HepG2 (cell line): ENCODE results near the gene ERMARD. TPM values are rescaled to one million over a fixed set of nuclear protein-coding genes. Genes with fewer than 3 reads are reported as not detected.
A peak's percentile ranks its signal among the peaks of the same experiment; 100 is the strongest.

Experiments used
- CREB1 ChIP-seq, 2 experiments: fragments of 450-650 bp in 1 of 2; IDR thresholded peaks; 2 replicates each; pipeline ENCODE4 v1.6.1; 2016 to 2017; ENCODE audit warnings: control low read depth in 1 of 2, mild to moderate bottlenecking in 1 of 2, missing compliant biosample characterization in 1 of 2, missing genetic modification characterization in 1 of 2
- DR1 ChIP-seq: sonication (generic); formaldehyde crosslinking; IDR thresholded peaks from 2 replicates; pipeline ENCODE4 v1.8.0; 2021; ENCODE audit warnings: mild to moderate bottlenecking, missing genetic modification reagents, inconsistent platforms
- FOXO1 ChIP-seq: sonication (generic); formaldehyde crosslinking; IDR thresholded peaks from 2 replicates; pipeline ENCODE4 v1.4.0; 2020; ENCODE audit warnings: missing genetic modification reagents
- GATA4 ChIP-seq: sonication (generic); IDR thresholded peaks from 2 replicates; pipeline ENCODE4 v1.6.1; 2016; ENCODE audit warnings: antibody characterized with exemption, low read depth, borderline replicate concordance
- KLF9 ChIP-seq: IDR thresholded peaks from 2 replicates; pipeline ENCODE4 v1.6.1; 2016; ENCODE audit warnings: low read depth
- NR2C2 ChIP-seq: sonication (generic); formaldehyde crosslinking; IDR thresholded peaks from 2 replicates; pipeline ENCODE4 v1.4.0; 2020; ENCODE audit warnings: missing genetic modification reagents, mild to moderate bottlenecking, moderate library complexity, borderline replicate concordance
- POLR2A ChIP-seq, 2 experiments: IDR thresholded peaks; 2 replicates each; pipeline ENCODE4 v1.6.1; 2011; ENCODE audit warnings: low read depth in 2 of 2, low read length in 2 of 2, mild to moderate bottlenecking in 1 of 2, moderate library complexity in 1 of 2; ENCODE audit not compliant: insufficient read depth in 1 of 2
- RAD21 ChIP-seq: fragments of 450-650 bp; formaldehyde crosslinking; IDR thresholded peaks from 2 replicates; pipeline ENCODE4 v1.5.0; 2020; ENCODE audit warnings: mild to moderate bottlenecking
- TBL1XR1 ChIP-seq: fragments of 150-350 bp; IDR thresholded peaks from 2 replicates; pipeline ENCODE4 v1.6.1; 2014; ENCODE audit warnings: borderline replicate concordance, low read length; ENCODE audit not compliant: partially characterized antibody
- ZFP36L1 ChIP-seq: sonication (generic); formaldehyde crosslinking; IDR thresholded peaks from 2 replicates; pipeline ENCODE4 v1.8.0; 2022; ENCODE audit warnings: mild to moderate bottlenecking, missing genetic modification reagents, moderate library complexity
- ZFY ChIP-seq: sonication (generic); formaldehyde crosslinking; IDR thresholded peaks from 2 replicates; pipeline ENCODE4 v1.4.0; 2020; ENCODE audit warnings: missing genetic modification reagents
- ZFYVE20 ChIP-seq: sonication (generic); formaldehyde crosslinking; IDR thresholded peaks from 2 replicates; pipeline ENCODE4 v1.8.0; 2023; ENCODE audit warnings: low read depth, mild to moderate bottlenecking, moderate library complexity, missing genetic modification reagents, borderline replicate concordance
- ZNF296 ChIP-seq: sonication (generic); formaldehyde crosslinking; conservative IDR thresholded peaks from 2 replicates; pipeline ENCODE4 v1.5.0; 2020; ENCODE audit warnings: mild to moderate bottlenecking, missing genetic modification reagents
- ZNF839 ChIP-seq: sonication (generic); formaldehyde crosslinking; IDR thresholded peaks from 2 replicates; pipeline ENCODE4 v1.4.0; 2020; ENCODE audit warnings: missing genetic modification reagents, mild to moderate bottlenecking, borderline replicate concordance
- polyA plus RNA-seq, 8 experiments: library from polyadenylated mRNA; depleted of rRNA in 3 of 8; stranded (reverse) in 7 of 8; unstranded in 1 of 8; fragments of >200 nt; fragmentation: Illumina TruSeq in 4 of 8; extraction: Trizol in 4 of 8; gene quantifications; 2 replicates each; pipeline versions ENCODE4 v1.2.1 to v1.2.3, GENCODE V29; 2011 to 2016; ENCODE audit warnings: low read depth in 4 of 8, missing spikeins in 1 of 8, mixed read lengths in 1 of 8; ENCODE audit not compliant: insufficient read depth in 1 of 8
- total RNA-seq, 5 experiments: library from RNA; depleted of rRNA; stranded (reverse); fragments of >200 nt; fragmentation: Illumina TruSeq; extraction: Trizol; gene quantifications; 2 replicates each; pipeline ENCODE4 v1.2.3, GENCODE V29; 2016; ENCODE audit warnings: low read depth in 1 of 5
- TF ChIP-seq, protein P1 (sequence below): sonication (generic); formaldehyde crosslinking; IDR thresholded peaks from 2 replicates; pipeline ENCODE4 v1.4.0; 2020; ENCODE audit warnings: missing genetic modification reagents
- TF ChIP-seq, protein P2 (sequence below): IDR thresholded peaks from 2 replicates; pipeline ENCODE4 v1.6.1; 2012; ENCODE audit warnings: inconsistent platforms
- TF ChIP-seq, protein P3 (sequence below): sonication (generic); formaldehyde crosslinking; IDR thresholded peaks from 2 replicates; pipeline ENCODE4 v1.5.0; 2020; ENCODE audit warnings: mild to moderate bottlenecking, missing genetic modification reagents, moderate library complexity
- TF ChIP-seq, protein P4 (sequence below): sonication (generic); formaldehyde crosslinking; IDR thresholded peaks from 2 replicates; pipeline ENCODE4 v1.8.0; 2022; ENCODE audit warnings: mild to moderate bottlenecking, missing genetic modification reagents, moderate library complexity
- TF ChIP-seq, protein P5 (sequence below): sonication (generic); formaldehyde crosslinking; IDR thresholded peaks from 2 replicates; pipeline ENCODE4 v1.5.1; 2020; ENCODE audit warnings: missing genetic modification reagents, mild to moderate bottlenecking, borderline replicate concordance
- TF ChIP-seq, protein P6 (sequence below): sonication (generic); formaldehyde crosslinking; IDR thresholded peaks from 2 replicates; pipeline ENCODE4 v1.4.0; 2020; ENCODE audit warnings: missing genetic modification reagents

The ERMARD gene
- total and polyA plus RNA-seq, 2 of the 13 experiments (the other 11 are each of a cell fraction or from before 2014, with no cell fraction given), result 8.8 to 10.7 TPM

DNA sequence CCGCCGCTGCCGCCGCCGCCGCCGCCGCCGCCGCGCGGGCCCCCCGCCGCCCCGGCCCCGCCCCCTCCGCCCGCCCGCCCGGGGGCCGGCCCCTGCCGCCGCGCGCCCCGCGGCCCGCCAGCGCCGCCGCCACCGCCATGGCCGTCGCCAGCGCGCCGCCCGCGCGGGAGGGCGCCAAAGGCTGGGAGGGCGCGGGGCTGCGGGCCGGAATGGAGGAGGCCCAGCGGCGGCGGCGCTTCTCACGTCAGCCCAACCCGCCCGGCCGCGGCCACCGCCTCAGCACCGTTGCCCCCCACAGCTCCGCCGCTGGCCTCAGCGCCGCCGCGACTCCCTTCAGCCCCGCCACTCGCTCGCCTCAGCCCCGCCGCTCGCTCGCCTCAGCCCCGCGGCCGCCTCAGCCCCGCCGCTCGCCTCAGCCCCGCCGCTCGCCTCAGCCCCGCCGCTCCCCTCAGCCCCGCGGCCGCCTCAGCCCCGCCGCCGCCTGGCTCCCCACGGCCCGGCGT is 27.4 kb upstream of the ERMARD start (continued):
- TF ChIP-seq TBL1XR1 (no peak), ZFY (CRISPR knock-in tag) (no peak), KLF9 (CRISPR knock-in tag) (no peak), CREB1 (IDR thresholded peaks at IDR 0.05) (no peak), CREB1 (CRISPR knock-in tag; IDR thresholded peaks at IDR 0.05) (no peak), ZFP36L1 (CRISPR knock-in tag) (no peak), ZNF296 (no peak), GATA4 (peak; percentile 31; the same call in 1 of the 2 replicates), ZFYVE20 (CRISPR knock-in tag) (0 out of 2 replicates have a peak, but pooled peaks have one; percentile 18), NR2C2 (CRISPR knock-in tag) (no peak), FOXO1 (CRISPR knock-in tag) (no peak), POLR2A (IDR thresholded peaks at IDR 0.05; ENCODE audit: insufficient read depth in 1 of 2, low read depth in 2 of 2, low read length in 2 of 2) (peak in 1 of 2 experiments; percentile 69; a peak in 3 of 4 replicates), RAD21 (CRISPR knock-in tag) (peak; percentile 67), DR1 (no peak), ZNF839 (CRISPR knock-in tag) (no peak)
- TF ChIP-seq, protein P1, sequence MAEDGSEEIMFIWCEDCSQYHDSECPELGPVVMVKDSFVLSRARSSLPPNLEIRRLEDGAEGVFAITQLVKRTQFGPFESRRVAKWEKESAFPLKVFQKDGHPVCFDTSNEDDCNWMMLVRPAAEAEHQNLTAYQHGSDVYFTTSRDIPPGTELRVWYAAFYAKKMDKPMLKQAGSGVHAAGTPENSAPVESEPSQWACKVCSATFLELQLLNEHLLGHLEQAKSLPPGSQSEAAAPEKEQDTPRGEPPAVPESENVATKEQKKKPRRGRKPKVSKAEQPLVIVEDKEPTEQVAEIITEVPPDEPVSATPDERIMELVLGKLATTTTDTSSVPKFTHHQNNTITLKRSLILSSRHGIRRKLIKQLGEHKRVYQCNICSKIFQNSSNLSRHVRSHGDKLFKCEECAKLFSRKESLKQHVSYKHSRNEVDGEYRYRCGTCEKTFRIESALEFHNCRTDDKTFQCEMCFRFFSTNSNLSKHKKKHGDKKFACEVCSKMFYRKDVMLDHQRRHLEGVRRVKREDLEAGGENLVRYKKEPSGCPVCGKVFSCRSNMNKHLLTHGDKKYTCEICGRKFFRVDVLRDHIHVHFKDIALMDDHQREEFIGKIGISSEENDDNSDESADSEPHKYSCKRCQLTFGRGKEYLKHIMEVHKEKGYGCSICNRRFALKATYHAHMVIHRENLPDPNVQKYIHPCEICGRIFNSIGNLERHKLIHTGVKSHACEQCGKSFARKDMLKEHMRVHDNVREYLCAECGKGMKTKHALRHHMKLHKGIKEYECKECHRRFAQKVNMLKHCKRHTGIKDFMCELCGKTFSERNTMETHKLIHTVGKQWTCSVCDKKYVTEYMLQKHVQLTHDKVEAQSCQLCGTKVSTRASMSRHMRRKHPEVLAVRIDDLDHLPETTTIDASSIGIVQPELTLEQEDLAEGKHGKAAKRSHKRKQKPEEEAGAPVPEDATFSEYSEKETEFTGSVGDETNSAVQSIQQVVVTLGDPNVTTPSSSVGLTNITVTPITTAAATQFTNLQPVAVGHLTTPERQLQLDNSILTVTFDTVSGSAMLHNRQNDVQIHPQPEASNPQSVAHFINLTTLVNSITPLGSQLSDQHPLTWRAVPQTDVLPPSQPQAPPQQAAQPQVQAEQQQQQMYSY, result no peak
- TF ChIP-seq, protein P2, sequence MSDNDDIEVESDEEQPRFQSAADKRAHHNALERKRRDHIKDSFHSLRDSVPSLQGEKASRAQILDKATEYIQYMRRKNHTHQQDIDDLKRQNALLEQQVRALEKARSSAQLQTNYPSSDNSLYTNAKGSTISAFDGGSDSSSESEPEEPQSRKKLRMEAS, result no peak; the same call in 1 of the 2 replicates
- TF ChIP-seq, protein P3, sequence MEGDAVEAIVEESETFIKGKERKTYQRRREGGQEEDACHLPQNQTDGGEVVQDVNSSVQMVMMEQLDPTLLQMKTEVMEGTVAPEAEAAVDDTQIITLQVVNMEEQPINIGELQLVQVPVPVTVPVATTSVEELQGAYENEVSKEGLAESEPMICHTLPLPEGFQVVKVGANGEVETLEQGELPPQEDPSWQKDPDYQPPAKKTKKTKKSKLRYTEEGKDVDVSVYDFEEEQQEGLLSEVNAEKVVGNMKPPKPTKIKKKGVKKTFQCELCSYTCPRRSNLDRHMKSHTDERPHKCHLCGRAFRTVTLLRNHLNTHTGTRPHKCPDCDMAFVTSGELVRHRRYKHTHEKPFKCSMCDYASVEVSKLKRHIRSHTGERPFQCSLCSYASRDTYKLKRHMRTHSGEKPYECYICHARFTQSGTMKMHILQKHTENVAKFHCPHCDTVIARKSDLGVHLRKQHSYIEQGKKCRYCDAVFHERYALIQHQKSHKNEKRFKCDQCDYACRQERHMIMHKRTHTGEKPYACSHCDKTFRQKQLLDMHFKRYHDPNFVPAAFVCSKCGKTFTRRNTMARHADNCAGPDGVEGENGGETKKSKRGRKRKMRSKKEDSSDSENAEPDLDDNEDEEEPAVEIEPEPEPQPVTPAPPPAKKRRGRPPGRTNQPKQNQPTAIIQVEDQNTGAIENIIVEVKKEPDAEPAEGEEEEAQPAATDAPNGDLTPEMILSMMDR (CRISPR knock-in tag), result no peak
- TF ChIP-seq, protein P4, sequence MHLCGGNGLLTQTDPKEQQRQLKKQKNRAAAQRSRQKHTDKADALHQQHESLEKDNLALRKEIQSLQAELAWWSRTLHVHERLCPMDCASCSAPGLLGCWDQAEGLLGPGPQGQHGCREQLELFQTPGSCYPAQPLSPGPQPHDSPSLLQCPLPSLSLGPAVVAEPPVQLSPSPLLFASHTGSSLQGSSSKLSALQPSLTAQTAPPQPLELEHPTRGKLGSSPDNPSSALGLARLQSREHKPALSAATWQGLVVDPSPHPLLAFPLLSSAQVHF (CRISPR knock-in tag), result no peak
- TF ChIP-seq, protein P5, sequence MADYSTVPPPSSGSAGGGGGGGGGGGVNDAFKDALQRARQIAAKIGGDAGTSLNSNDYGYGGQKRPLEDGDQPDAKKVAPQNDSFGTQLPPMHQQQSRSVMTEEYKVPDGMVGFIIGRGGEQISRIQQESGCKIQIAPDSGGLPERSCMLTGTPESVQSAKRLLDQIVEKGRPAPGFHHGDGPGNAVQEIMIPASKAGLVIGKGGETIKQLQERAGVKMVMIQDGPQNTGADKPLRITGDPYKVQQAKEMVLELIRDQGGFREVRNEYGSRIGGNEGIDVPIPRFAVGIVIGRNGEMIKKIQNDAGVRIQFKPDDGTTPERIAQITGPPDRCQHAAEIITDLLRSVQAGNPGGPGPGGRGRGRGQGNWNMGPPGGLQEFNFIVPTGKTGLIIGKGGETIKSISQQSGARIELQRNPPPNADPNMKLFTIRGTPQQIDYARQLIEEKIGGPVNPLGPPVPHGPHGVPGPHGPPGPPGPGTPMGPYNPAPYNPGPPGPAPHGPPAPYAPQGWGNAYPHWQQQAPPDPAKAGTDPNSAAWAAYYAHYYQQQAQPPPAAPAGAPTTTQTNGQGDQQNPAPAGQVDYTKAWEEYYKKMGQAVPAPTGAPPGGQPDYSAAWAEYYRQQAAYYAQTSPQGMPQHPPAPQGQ (CRISPR knock-in tag), result no peak
- TF ChIP-seq, protein P6, sequence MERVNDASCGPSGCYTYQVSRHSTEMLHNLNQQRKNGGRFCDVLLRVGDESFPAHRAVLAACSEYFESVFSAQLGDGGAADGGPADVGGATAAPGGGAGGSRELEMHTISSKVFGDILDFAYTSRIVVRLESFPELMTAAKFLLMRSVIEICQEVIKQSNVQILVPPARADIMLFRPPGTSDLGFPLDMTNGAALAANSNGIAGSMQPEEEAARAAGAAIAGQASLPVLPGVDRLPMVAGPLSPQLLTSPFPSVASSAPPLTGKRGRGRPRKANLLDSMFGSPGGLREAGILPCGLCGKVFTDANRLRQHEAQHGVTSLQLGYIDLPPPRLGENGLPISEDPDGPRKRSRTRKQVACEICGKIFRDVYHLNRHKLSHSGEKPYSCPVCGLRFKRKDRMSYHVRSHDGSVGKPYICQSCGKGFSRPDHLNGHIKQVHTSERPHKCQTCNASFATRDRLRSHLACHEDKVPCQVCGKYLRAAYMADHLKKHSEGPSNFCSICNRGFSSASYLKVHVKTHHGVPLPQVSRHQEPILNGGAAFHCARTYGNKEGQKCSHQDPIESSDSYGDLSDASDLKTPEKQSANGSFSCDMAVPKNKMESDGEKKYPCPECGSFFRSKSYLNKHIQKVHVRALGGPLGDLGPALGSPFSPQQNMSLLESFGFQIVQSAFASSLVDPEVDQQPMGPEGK (CRISPR knock-in tag), result no peak
